ENCODE data around the gene OGFOD1.

The OGFOD1 gene

DNA sequence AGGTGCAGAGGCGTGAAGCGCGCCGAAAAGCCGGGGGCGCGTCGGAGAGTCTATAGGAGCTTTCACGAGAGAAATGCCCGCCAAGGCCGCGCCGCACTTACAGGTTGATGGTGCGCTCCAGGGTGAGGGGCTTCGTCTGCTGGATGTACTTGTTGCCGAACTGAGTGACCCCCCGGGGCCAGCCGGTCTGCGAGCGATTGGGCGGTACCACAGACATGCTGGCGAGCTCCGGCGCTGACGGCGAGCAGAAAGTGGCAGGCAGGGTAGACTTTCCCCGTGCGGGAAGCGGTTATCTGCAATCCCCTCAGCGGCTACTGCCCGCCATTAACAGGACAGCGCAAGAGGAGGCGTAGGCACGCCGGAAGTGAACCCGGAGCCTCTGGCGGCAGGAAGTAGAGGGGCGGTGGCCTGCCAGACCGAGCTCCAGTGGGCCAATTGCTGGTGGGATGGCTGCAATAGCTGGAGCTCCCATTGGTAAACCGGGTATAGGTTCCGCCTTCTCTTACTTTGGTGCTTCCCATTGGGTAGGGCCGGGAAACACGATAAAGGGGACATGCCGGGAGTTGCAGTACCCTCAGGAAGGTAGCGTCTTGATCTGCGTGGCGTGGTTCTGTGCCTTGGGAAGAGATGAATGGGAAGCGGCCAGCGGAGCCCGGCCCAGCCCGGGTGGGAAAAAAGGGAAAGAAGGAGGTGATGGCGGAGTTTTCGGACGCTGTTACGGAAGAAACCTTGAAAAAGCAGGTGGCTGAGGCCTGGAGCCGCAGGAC lies at the start of gene OGFOD1, which contains the start of gene NUDT21:
Gene OGFOD1 (plus strand): TSS at position 569 of the 767 bp plus-strand sequence. CDS start 59 bp downstream, at position 628.
Gene NUDT21 (minus strand): TSS at position 347 of the 767 bp plus-strand sequence. CDS start 130 bp downstream, at position 217.
- peak; percentile 73 to 85 for DNase-seq (ENCODE audit: low read depth in 2 of 2, low spot score in 1 of 2)

DNA sequence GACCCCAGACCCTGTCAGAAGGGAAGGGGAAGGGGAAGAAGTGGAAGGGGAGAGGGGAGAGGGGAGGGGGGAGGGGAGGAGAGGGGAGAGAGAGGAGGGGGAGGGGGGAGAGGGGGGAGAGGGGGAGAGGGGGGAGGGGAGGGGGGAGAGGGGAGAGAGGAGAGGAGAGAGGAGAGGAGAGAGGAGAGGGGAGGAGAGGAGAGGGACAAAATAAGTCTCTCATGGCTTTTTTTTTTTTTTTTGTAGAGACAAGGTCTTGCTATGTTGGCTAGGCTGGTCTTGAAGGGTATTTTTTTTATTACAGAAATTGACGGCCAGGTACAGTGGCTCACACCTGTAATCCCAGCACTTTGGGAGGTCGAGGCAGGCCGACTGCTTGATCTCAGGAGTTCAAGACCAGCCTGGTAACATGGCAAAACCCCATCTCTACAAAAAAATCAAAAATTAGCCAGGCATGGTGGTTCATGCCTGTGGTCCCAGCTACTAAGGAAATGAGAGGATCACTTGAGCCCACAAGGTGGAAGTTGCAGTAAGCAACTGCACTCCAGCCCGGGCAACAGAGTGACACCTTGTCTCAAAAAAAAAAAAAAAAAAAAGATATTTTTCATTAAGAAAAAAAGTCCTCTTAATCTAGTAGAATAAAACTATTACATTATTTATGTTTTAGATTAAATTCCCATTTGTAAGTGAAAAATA lies 45.2 kb upstream of the OGFOD1 start:
- DNase-seq (ENCODE audit: low read depth in 2 of 2, low spot score in 1 of 2): no peak

DNA sequence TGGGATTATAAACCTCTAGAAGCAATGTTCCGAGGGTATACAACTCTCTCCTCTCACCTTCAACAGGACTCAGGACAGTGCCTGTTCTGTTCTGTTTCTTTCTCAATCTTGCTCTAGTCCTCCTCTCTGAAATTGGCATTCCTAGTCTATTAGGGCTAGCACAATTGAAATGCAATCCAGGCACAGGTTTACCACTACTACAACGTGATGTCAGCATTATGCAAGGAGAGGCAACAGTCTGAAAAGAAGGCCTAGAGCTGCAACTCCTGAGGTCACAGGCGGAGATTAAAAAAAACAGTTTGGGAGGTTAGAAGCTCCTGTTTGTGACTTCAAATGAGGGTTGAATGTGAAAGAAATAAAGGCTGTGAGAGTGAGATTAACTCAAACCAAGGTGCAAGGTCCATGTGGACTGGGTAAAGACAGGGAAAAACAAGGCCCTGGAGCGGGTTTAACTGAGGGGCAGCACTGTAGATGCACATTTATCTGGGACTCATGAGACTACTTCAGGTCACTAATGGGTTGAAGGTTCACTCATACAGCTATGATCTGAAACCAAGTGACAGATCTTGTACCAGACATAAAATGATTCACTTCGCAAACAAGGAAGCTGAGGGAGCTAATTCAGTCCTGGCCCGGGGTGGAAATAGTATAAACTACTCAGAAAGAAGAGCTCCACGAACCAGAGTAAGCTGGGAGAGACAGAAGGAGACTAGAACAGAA lies 42.8 kb upstream of the OGFOD1 start:
- DNase-seq (ENCODE audit: low read depth in 2 of 2, low spot score in 1 of 2): no peak

DNA sequence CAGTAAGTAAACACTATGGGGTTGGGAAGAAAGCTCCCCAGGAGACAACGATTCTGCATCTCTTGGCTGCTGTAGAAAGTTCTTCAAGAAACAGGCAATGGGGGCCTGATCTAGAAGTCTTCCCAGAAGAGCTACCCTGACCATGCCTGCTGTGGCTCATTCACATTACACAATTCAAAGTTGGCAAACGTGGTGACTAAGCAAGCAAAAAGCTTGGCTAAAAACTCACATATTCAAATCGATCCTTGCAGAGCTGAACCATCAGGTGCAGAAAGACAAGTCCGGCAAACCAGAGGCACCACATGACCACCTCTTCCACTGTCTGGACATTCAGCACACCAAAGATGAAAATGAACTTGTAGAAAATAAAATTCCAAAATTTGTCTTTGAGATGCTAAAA lies 42.2 kb upstream of the OGFOD1 start:
- DNase-seq (ENCODE audit: low read depth in 2 of 2, low spot score in 1 of 2): no peak

DNA sequence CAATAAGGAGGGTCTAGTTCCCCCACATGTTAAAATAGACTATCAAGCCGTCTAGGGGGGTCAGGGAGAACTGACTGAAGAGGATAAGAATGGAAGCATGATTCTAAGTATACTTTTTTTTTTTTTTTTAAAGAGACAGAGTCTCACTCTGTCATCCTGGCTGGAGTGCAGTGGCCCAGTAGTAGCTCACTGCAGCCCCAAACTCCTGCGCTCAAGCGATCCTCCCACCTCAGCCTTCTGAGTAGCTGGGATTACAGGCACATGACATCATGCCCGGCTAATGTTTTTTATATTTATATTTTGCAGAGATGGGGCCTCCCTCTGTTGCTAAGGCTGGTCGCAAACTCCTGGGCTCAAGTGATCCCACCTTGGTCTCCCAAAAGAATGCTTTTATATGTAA lies 40.2 kb upstream of the OGFOD1 start:
- DNase-seq (ENCODE audit: low read depth in 2 of 2, low spot score in 1 of 2): no peak

DNA sequence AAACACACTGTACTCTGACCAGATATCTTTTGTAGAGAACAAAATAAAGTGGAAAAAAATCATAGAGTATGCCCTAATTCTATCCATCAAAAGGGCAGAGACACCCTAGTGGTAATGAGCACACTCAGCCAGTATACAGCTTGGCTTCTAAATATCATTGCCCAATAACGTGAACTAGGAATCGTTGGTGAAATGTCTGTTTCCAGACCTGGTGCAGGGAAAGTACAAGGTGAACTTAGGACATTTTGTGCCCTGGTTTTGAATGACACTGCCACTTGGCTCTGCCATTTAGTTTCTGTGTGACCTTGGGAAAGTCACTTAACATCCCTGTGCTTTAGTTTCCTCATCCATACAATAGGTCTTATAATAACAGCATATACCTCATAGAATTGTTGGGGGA lies 39.7 kb upstream of the OGFOD1 start:
- no peak for DNase-seq (ENCODE audit: low read depth in 2 of 2, low spot score in 1 of 2)

DNA sequence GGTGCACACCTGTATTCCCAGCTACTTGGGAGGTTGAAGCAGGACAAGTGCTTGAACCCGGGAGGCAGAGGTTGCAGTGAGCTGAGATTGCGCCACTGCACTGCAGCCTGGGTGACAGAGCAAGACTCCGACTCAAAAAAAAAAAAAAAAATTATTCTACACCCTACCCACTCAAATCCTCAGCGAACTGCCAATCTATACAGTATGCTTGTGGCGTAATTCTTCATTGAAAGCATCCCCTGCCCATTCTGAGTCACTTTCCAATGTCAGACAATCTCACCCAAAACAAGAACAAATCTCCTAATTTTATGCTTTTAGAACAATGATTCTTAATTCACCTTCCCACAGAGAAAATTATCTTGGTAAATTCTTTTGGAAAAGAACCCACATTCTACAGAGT lies 38.0 kb upstream of the OGFOD1 start:
- no peak for DNase-seq (ENCODE audit: low read depth in 2 of 2, low spot score in 1 of 2)

DNA sequence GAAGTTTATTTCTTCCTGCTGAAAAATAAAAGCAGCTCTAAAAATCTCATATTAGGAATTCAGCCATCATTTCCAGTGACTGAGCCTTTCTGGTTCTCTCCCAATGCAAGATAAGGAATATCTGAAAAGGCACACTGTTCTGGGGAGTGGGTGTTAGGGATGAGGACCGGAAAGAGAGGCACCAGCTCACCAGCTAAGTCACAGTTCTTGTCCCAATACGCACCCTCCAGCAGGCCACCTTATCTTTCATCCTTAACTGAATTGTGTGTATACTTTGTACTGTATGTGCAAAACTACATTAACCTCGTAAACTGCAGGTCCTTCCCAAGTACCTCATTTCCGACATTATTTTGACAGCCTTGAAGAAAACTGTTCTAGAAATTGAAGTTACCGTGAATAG lies 37.0 kb upstream of the OGFOD1 start:
- DNase-seq (ENCODE audit: low read depth in 2 of 2, low spot score in 1 of 2): no peak

DNA sequence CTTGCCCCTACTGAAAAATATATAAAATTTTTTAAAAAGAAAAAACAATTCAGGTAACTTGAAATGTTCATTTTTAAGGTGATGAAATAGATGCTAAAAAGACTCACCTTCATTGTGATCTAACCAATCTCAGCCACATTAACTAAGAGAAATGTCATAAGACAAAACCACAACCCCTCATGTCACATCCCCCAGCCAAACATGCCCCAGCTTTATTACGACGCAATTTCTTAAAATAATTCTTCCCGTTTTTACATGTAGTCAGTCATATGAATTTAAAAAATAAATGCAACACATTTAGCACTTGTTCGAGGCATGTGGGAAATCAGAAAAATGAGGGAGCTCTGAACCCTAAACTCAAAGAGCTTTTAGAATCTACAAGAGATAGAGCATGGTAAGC lies 35.5 kb upstream of the OGFOD1 start:
- DNase-seq (ENCODE audit: low read depth in 2 of 2, low spot score in 1 of 2): no peak

DNA sequence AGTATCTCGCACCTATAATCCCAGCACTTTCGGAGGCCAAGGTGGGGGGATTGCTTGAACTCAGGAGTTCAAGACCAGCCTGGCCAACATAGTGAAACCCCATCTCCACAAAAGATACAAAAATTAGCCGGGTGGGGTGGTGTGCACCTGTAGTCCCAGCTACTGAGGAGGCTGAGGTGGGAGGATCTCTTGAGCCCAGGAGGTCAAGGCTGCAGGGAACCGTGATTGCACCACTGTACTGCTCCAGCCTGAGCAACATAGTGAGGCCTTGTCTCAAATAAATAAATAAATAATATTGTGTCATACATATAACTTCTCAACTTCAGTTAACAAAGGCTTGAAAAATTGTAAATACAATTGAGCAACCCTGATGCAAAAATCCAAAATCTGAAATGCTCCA lies 34.2 kb upstream of the OGFOD1 start:
- DNase-seq (ENCODE audit: low read depth in 2 of 2, low spot score in 1 of 2): no peak

DNA sequence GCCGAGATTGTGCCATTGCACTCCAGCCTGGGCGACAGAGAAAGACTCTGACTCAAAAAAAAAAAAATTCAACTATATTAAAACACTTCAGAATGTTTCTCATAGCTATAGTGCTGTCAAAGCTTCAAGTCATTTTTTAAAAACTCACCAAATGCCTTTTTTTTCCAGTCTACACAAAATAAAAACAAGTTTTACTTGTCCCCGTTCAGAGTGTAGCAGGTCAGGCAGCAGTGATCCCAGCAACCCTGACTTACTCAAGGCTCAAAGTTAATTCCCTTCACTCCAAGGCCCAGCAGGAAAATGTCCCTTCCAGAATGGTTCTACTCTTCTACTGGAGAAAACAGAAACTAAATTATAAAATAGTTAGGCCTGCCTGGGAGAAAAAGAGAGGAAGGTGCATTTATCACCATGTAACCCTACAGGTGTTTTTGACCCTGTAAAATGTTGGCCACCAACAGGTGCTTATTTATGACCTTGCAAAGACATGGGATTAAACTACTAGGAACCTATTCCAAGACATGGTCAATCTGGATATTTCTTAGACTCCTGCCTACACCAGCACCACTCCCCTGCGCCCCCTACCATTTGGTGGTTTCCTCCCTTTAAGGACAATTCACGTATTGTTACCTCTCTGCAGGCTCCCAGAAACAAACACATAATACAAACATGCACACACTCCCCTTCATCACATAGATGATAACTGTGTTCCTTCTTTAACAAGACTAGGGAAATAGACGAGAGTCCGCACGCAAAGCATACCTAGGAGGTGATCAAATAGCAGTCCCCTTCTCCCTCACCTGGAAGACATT lies 31.4 kb upstream of the OGFOD1 start:
- DNase-seq (ENCODE audit: low read depth in 2 of 2, low spot score in 1 of 2): no peak

DNA sequence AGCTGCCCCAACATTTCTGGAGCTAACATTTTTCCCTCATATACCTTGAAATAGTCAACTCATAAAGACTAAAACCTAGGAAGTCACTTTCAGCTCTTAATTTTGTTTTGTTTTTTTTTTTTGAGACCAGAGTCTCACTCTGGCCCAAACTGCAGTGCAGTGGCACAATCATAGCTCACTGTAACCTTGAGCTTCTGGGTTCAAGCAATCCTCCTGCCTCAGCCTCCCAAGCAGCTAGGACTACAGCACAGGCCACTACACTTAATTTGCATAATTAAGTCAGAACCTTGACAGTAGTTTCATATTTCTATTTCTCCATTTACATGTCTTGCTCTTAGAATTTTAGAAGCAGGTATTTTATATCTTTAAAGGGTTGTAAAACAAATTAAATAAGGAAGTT lies 30.7 kb upstream of the OGFOD1 start:
- no peak for DNase-seq (ENCODE audit: low read depth in 2 of 2, low spot score in 1 of 2)

DNA sequence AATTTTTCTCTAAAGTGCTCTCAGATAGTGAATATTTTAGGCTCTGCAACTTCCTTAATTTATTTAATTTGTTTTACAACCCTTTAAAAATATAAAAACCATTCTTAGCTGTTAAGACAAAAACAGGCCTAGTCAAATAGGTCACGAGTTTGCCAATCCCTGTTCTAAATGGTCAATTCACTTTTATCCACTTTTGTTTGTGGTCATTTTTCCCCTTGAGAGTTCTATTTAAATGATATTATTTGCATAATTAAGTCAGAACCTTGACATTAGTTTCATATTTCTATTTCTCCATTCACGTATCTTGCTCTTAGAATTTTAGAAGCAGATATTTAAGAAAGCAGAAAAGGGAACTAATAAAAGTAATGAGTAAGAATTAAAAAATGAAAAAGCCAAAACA lies 30.0 kb upstream of the OGFOD1 start:
- DNase-seq (ENCODE audit: low read depth in 2 of 2, low spot score in 1 of 2): no peak

DNA sequence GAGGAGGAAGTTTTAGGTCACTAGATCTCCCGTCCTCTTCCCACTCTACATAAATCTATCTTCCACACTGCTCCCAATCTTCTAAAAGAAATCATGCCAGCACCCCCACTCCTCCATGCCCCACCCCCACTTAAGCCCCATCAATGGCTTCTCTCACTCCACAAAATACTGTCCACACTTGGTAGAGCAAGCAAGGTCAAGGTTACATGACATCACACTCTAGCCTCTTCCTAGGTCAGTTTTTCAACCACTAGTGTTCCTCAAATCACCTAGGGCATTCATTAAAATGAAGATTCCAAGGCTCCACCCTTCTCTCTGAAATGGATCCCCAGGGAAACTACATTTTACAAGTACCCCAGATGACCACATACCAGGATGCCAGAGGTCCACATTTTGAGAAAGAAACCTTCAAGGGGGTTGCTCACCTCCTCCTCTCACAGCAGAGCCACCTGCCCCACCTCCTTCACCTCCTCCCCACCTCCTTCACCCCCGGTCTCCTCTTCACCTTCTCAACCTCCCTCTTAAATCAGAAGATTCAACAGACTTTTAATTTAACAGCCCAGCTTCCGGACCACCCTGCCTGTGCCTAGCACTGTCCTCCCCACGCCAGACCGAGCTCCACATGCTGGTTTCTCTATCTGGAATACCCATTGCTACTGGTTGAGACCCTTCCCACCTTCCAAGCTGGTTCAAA lies 29.2 kb upstream of the OGFOD1 start:
- DNase-seq (ENCODE audit: low read depth in 2 of 2, low spot score in 1 of 2): no peak

DNA sequence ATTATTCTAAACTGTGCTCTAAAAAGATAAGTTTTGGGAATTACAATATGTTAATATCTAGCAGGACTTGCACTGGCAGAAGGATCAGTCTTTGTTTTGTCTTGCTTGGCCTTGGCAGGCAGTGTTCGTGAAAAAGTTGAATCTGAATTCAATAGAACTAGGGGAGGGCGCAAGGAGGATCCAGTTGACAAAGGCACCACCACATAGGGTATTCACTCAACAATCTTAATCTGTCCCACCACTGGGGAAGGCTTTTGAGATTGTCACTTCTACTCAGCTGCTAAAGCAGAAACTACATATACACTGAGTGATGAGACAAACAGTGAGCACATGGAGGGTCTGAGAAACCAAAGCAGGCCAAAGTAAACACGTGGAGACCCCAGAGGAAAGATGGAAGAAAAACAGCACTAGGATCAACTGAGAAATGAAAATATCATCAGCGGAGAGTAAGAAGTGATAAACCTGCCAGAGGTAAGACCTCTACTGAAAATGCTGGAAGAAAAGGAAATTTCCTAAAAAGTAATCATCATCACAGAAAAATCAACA lies 28.4 kb upstream of the OGFOD1 start:
- no peak for DNase-seq (ENCODE audit: low read depth in 2 of 2, low spot score in 1 of 2)

DNA sequence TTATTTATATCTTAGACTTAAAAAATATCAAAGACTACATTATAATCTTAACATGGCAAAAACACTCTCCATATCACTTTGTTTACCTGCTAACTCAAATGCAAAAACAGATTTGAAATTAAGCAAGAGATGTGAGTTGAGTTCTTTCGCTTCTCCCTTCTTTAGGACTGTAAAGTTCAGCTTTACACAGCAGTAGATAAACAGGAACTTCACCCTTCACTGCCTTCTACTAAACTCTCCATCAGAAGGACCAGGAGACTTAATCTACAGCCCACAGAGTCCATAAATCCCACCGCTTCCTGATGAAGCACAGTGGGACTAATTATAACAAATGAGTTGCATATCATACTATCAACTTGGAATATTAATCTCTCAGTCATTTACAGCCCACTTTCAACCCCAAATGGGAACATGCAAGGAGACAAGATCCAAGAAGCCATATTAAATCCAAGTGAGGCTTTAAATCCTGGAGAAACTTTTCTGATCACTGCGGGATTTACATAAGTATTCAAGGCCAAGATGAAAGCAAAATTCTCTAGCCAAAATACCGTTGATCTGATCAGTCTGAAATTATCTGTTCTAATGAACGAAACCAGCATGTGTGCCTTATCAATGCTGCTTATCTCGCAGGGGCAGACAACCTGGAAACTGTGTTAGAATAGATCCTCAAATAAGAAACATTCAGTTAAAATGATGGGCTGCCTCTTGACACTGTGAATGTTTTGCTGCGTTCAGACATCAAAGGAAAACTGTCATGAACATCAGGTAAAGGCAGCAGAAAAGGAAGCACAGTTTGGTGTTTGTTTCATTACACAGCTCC lies 27.6 kb upstream of the OGFOD1 start:
- DNase-seq (ENCODE audit: low read depth in 2 of 2, low spot score in 1 of 2): no peak

DNA sequence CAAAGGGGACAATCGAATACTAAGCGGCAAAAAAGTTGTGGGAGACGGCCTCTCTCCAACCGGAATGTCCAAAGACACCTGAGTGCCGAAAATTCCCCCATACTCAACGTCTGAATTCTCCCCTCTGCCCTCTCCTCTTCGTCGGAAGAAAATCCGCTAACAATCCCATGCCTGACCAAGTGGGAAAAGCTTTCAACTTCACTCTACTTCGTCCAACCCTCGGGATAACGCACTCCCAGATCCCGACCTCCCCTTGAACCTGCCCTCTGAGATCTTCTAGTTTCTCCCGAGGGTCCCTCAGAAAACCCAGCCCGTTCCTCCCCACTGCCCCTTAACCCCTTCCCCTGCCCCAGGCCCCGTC lies 27.0 kb upstream of the OGFOD1 start:
- DNase-seq (ENCODE audit: low read depth in 2 of 2, low spot score in 1 of 2): no peak

DNA sequence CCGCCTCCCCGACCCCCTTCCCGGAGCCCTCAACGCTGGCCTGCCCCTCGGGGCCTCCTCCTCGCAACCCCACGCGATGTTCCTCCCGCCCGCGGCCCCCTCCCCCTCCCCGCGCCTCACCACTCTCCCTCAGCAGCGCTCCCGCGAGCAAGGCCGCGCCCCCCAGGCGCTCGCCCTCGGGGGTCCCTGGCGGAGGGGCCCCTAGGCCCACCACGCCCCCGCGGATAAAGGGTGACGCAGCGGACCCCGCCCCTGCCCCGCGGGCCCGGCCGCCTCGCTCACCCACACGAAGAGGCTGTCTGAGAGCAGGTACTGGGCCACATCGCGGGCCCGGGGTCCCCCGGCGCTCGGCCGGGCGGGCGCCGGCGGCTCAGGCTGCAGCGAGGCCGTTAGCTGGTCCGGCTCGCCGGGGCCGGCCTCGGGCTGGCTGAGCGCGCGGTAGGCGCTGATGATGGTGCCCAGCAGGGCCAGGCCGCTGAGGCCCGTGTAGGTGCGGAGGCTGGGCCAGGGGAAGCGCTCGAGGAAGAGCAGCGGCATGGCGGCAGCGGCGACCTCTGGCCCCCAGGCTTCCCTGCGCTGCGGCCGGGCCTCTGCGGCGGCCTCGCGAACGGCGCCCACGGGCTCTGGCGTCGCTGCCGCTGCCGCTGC lies 26.4 kb upstream of the OGFOD1 start:
- DNase-seq (ENCODE audit: low read depth in 2 of 2, low spot score in 1 of 2): peak in 1 of 2 donors; percentile 14

DNA sequence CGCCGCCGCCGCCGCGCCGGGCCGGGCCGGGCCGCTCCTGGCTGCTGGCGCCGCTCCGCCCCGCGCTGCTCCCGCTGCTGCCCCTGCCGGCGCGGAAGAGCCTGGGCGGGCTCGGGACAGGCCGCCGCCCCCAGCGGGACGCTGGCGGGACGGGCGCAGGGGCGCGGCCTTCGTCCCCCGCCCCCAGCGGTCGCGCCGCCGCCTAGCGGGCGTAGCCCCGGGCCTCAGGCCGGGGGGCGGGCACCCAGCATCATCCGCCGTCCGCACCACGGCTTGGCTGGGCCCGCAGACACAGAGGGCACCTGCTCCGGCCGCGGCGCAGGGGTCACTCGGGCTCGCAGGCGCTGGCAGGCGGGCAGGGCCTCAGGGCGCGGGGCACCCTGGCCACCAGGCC lies 25.9 kb upstream of the OGFOD1 start, which contains the start of gene AMFR:
Gene AMFR (minus strand): TSS at position 107 of the 394 bp plus-strand sequence. CDS start 218 bp downstream, outside the sequence.
- DNase-seq (ENCODE audit: low read depth in 2 of 2, low spot score in 1 of 2): peak in 1 of 2 donors; percentile 29

Data from stimulated activated CD8-positive, alpha-beta memory T cell treated with anti-CD3 and anti-CD28 coated beads, Interleukin-4, amount 100 ng/mL, for 4 hours (primary cell).